Measurements from ENCODE around the gene CFAP54. TPM values are rescaled to one million over a fixed set of nuclear protein-coding genes. Genes with fewer than 3 reads are reported as not detected.
"Not testable (repeated sequence)": the region's sequence is repeated elsewhere in the genome, so short reads cannot be mapped to it uniquely, and the experiment has no call there.

The CFAP54 gene
- polyA plus RNA-seq, 1 donor from 2014 or later, result 1.1 TPM

GRCh38 chr12:96669786-96670185 lies 180.4 kb downstream of the CFAP54 start:
- H3K9me3 ChIP-seq (ENCODE audit: low read length), result no peaks in the 10 kb centered on the region
- no peaks in the 10 kb centered on the region for H3K9me2 ChIP-seq (ENCODE audit: insufficient read depth, low read length)
- TF ChIP-seq, protein P1, sequence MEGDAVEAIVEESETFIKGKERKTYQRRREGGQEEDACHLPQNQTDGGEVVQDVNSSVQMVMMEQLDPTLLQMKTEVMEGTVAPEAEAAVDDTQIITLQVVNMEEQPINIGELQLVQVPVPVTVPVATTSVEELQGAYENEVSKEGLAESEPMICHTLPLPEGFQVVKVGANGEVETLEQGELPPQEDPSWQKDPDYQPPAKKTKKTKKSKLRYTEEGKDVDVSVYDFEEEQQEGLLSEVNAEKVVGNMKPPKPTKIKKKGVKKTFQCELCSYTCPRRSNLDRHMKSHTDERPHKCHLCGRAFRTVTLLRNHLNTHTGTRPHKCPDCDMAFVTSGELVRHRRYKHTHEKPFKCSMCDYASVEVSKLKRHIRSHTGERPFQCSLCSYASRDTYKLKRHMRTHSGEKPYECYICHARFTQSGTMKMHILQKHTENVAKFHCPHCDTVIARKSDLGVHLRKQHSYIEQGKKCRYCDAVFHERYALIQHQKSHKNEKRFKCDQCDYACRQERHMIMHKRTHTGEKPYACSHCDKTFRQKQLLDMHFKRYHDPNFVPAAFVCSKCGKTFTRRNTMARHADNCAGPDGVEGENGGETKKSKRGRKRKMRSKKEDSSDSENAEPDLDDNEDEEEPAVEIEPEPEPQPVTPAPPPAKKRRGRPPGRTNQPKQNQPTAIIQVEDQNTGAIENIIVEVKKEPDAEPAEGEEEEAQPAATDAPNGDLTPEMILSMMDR (IDR thresholded peaks at IDR 0.05; ENCODE audit: poor library complexity, severe bottlenecking), result no peak
- no peak for TF ChIP-seq EZH2 (IDR thresholded peaks at IDR 0.05; ENCODE audit: borderline replicate concordance, insufficient read depth, low read length, poor library complexity, severe bottlenecking)
- no peak overlapping the region for H2AFZ ChIP-seq (ENCODE audit: low read depth, low read length)
- no peak overlapping the region for H3K9ac ChIP-seq (ENCODE audit: low read length)
- no peaks in the 10 kb centered on the region for H3K79me2 ChIP-seq (replicated peaks; ENCODE audit: insufficient read depth, low read length)
- no peaks in the 10 kb centered on the region for H3K27me3 ChIP-seq (ENCODE audit: insufficient read depth, low read depth, low read length)
- H3F3A ChIP-seq (ENCODE audit: insufficient read depth, low read length, poor library complexity, severe bottlenecking), result no peaks in the 10 kb centered on the region
- no peaks in the 10 kb centered on the region for H4K20me1 ChIP-seq (ENCODE audit: insufficient read depth)
- no peak overlapping the region for H3K4me3 ChIP-seq (ENCODE audit: low read length)
- no peak overlapping the region for H3K27ac ChIP-seq (ENCODE audit: low read length)
- H3K4me2 ChIP-seq (ENCODE audit: low read length), result no peak overlapping the region
- no peaks in the 10 kb centered on the region for H3K36me3 ChIP-seq (ENCODE audit: insufficient read depth, low read length)

DNA sequence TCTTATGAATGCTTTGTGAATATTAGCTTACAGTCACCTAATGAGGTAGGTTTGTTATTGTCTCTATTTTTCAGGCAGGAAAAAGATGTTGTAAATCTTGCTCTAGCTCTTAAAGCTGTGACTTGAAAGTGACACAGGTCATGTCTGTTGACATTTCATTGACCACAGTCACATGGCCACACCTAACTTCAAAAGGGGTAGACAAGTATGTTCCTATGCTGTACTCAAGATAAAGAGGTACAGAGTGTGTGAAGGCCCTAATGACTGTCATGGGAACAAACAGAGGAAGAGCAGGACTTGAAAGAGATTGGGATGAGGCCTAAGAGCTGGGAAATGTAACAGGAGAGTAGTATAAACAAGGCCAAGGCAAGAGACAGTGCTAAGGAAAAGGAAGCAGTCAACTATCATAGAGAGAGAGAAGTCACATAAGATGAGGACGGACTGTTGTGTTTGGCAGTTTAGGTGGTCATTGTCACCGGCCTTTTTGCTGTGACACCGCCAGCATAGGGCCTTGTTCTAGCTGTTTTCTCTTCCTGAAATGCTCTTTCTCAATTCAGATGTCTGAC lies 181.0 kb downstream of the CFAP54 start:
- no peak overlapping the region for H2AFZ ChIP-seq (ENCODE audit: low read depth, low read length)
- H3K79me2 ChIP-seq (replicated peaks; ENCODE audit: insufficient read depth, low read length), result no peaks in the 10 kb centered on the region
- no peak overlapping the region for H3K9ac ChIP-seq (ENCODE audit: low read length)
- no peaks in the 10 kb centered on the region for H3K27me3 ChIP-seq (ENCODE audit: insufficient read depth, low read depth, low read length)
- H4K20me1 ChIP-seq (ENCODE audit: insufficient read depth), result no peaks in the 10 kb centered on the region
- H3K36me3 ChIP-seq (ENCODE audit: insufficient read depth, low read length), result no peaks in the 10 kb centered on the region
- no peak for TF ChIP-seq EP300 (conservative IDR thresholded peaks at IDR 0.05; ENCODE audit: poor library complexity, severe bottlenecking)
- no peak for TF ChIP-seq TAF1 (IDR thresholded peaks at IDR 0.05; ENCODE audit: low read depth)
- TF ChIP-seq MXI1 (conservative IDR thresholded peaks at IDR 0.05; ENCODE audit: poor library complexity, severe bottlenecking), result no peak
- TF ChIP-seq POLR2AphosphoS5 (IDR thresholded peaks at IDR 0.05), result no peak
- TF ChIP-seq REST (IDR thresholded peaks at IDR 0.05; ENCODE audit: borderline replicate concordance), result no peak
- TF ChIP-seq SMC3 (conservative IDR thresholded peaks at IDR 0.05; ENCODE audit: poor library complexity), result no peak
- TF ChIP-seq, protein P1 (IDR thresholded peaks at IDR 0.05; ENCODE audit: poor library complexity, severe bottlenecking), result no peak
- no peak for TF ChIP-seq RAD21 (conservative IDR thresholded peaks at IDR 0.05)
- TF ChIP-seq EZH2 (IDR thresholded peaks at IDR 0.05; ENCODE audit: borderline replicate concordance, insufficient read depth, low read length, poor library complexity, severe bottlenecking), result no peak
- H3K27ac ChIP-seq (ENCODE audit: low read length), result no peak overlapping the region
- H3K4me2 ChIP-seq (ENCODE audit: low read length), result no peak overlapping the region
- H3F3A ChIP-seq (ENCODE audit: insufficient read depth, low read length, poor library complexity, severe bottlenecking), result no peaks in the 10 kb centered on the region
- H3K9me3 ChIP-seq (ENCODE audit: low read length), result no peaks in the 10 kb centered on the region
- no peak overlapping the region for H3K4me3 ChIP-seq (ENCODE audit: low read length)
- no peaks in the 10 kb centered on the region for H3K9me2 ChIP-seq (ENCODE audit: insufficient read depth, low read length)

GRCh38 chr12:96675519-96675918 lies 186.1 kb downstream of the CFAP54 start:
- not testable (repeated sequence) for H3K4me3 ChIP-seq (ENCODE audit: low read length); H3F3A ChIP-seq (ENCODE audit: insufficient read depth, low read length, poor library complexity, severe bottlenecking); H3K9ac ChIP-seq (ENCODE audit: low read length); H2AFZ ChIP-seq (ENCODE audit: low read depth, low read length); H4K20me1 ChIP-seq (ENCODE audit: insufficient read depth); H3K79me2 ChIP-seq (replicated peaks; ENCODE audit: insufficient read depth, low read length); H3K4me2 ChIP-seq (ENCODE audit: low read length); H3K27ac ChIP-seq (ENCODE audit: low read length); H3K9me2 ChIP-seq (ENCODE audit: insufficient read depth, low read length); H3K36me3 ChIP-seq (ENCODE audit: insufficient read depth, low read length); H3K27me3 ChIP-seq (ENCODE audit: insufficient read depth, low read depth, low read length); H3K9me3 ChIP-seq (ENCODE audit: low read length)

All from neural cell (in vitro differentiated cells).